ENCODE data around the gene ZNF22.

The ZNF22 gene

GRCh38 chr10:44993922-44994751, 6.6 kb upstream of the ZNF22 start:
- peak; percentile 54 for DNase-seq (ENCODE audit: extremely low read depth, low read depth)
- no peak for TF ChIP-seq CTCF (IDR thresholded peaks at IDR 0.05; ENCODE audit: low read depth, low read length)

- no peak for DNase-seq (ENCODE audit: extremely low read depth, low read depth)
- no peak for TF ChIP-seq CTCF (IDR thresholded peaks at IDR 0.05; ENCODE audit: low read depth, low read length)
Observed at GRCh38 chr10:44994752-44995530, 5.8 kb upstream of the ZNF22 start.

- DNase-seq (ENCODE audit: extremely low read depth, low read depth): no peak
- TF ChIP-seq CTCF (IDR thresholded peaks at IDR 0.05; ENCODE audit: low read depth, low read length): no peak
Observed at GRCh38 chr10:44995581-44995913, 5.2 kb upstream of the ZNF22 start.

GRCh38 chr10:44995914-44996669, 4.6 kb upstream of the ZNF22 start:
- TF ChIP-seq CTCF (IDR thresholded peaks at IDR 0.05; ENCODE audit: low read depth, low read length): no peak
- DNase-seq (ENCODE audit: extremely low read depth, low read depth): peak; percentile 75

GRCh38 chr10:44997105-44997748, 3.5 kb upstream of the ZNF22 start:
- DNase-seq (ENCODE audit: extremely low read depth, low read depth): no peak
- no peak for TF ChIP-seq CTCF (IDR thresholded peaks at IDR 0.05; ENCODE audit: low read depth, low read length)

- no peak for TF ChIP-seq CTCF (IDR thresholded peaks at IDR 0.05; ENCODE audit: low read depth, low read length)
- DNase-seq (ENCODE audit: extremely low read depth, low read depth): no peak
Observed at GRCh38 chr10:44998146-44998631, 2.5 kb upstream of the ZNF22 start.
